Measurements from ENCODE around the gene MAGI3.
"Not testable (repeated sequence)": the region's sequence is repeated elsewhere in the genome, so short reads cannot be mapped to it uniquely, and the experiment has no call there.

The MAGI3 gene

DNA sequence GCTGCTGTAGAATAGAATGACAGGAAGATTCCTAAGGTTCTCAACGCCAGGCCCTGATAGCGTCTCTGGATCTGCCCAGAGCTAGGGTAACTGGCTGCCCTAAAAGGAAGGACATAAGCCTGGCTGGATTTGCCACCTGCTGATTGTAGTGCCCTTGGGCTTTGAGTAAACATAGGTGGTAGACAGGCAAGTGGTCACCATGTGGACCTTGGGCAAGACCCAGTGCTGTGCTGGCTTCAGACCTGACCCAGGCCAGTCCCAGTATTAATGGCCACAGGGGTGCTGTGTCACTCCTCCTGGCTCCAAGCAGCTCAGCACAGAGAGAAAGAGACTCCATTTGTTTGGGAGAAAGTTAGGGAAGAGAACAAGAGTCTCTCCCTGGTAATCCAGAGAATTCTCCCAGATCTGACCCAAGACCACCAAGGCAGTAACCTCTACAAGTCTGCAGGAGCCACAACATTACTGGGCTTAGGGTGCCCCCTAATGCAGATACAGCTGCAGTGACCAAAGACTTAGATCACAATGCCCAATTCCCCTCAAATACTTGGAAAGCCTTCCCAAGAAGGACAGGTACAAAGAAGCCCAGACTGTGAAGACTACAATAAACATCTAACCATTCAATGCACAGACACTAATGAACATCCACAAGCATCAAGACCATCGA lies 324.4 kb downstream of the MAGI3 start:
- no peak for DNase-seq

DNA sequence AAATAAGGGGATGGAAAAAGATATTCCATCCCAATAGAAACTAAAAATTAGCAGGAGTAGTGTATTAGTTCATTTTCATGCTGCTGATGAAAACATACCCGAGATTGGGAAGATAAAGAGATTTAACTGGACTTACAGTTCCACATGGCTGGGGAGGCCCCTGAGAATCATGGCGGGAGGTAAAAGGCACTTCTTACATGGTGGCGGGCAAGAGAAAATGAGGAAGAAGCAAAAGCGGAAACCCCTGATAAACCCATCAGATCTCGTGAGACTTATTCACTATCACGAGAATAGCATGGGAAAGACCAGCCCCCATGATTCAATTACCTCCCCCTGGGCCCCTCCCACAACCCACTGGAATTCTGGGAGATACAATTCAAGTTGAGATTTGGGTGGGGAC lies 327.2 kb downstream of the MAGI3 start:
- not testable (repeated sequence) for DNase-seq

DNA sequence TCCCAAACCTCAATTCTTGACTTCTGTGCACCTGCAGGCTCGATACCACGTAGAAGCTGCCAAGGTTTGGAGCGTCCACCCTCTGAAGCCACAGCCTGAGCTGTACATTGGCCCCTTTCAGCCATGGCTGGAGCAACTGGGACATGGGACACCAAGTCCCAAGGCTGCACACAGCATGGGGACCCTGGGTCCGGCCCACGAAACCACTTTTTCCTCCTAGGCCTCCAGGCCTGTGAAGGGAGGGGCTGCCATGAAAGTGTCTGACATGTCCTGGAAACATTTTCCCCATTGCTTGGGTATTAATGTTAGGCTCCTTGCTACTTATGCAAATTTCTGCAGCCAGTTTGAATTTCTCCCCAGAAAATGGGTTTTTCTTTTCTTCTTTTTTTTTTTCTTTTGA lies 328.3 kb downstream of the MAGI3 start:
- DNase-seq, result not testable (repeated sequence)

DNA sequence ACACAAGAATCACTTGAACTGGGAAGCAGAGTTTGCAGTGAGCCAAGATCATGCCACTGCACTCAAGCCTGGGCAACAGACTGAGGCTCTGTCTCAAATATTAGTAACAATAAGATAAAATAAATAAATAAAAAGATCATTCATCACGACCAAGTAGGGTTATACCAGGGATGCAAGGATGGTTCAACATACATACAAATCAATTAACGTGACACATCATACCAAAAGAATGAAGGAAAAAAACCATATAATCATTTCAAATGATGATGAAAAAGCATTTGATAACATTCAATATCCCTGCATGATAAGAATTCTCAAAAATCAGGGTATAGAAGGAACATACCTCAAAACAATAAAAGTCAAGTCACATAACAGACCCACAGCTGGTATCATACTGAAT lies 330.7 kb downstream of the MAGI3 start:
- no peak for DNase-seq

DNA sequence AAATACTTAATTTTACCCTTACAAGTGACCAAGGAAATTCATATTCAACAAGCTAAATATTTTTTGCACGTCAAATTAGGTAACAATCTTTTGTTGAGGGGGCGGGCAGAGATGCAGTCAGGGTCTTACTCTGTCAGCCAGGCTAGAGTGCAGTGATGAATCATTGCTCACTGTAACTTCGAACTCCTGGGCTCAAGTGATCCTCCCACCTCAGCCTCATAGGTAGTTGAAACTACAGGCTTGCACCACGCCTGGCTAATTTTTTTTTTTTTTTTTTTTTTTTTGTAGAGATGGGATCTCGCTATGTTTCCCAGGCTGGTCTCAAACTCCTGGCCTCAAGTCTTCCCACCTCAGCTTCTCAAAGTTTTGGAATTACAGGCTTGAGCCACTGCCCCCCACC lies 342.5 kb downstream of the MAGI3 start:
- DNase-seq, result no peak

DNA sequence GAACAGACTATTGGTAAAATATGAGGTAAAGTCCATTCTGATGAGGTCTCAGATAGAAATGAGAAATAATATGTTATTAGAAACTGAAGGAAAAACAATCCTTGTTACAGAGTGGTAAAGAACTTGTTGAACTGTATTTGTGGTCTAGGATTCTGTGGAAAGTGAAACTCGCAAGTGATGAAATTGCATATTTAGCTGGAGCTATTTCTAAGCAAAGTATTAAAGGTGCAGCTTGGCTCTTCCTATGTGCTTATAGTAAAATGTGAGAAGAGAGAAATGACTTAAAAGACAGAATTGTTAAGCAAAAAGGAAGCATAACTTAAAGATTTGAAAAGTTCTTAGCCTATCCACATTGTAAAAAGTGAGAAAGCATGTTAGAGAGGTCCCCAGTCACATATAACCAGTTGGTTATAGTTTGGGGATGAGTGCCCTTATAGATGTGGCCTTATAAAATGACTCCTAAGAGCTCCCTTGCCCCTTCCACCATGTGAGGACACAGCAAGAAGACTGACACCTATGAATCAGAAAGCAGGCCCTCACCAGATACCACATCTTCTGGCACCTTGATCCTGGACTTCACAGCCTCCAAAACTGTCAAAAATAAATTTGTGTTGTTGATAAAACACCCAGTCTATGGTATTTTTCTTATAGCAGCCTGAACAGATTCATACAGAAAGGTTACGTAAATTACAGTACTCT lies 344.2 kb downstream of the MAGI3 start:
- DNase-seq, result no peak

Measured in kidney glomerular epithelial cell (primary cell).